PC-9 (cell line): ENCODE measurements around the gene CARD11. TPM values are rescaled to one million over a fixed set of nuclear protein-coding genes. Genes with fewer than 3 reads are reported as not detected.

Experiments
- BruUV-seq: library from RNA; stranded (reverse); fragments of 400-500 nt; replicated peaks from 2 replicates; lab custom pipeline; 2021; lab: Mats Ljungman, UMichigan
- CTCF ChIA-PET: fragments of 300-600 bp; sonication (Branson Sonifier 250); formaldehyde crosslinking; loops from one replicate; lab custom pipeline; 2022; ENCODE audit warnings: antibody characterized with exemption; lab: Charles Lee
- POLR2A ChIA-PET: fragments of 300-600 bp; sonication (Branson Sonifier 250); formaldehyde crosslinking; loops from one replicate; lab custom pipeline; 2022; ENCODE audit warnings: antibody characterized with exemption; ENCODE audit not compliant: unreplicated experiment; lab: Charles Lee
- DNase-seq, 2 experiments: peaks; one replicate each; pipeline versions ENCODE4 v3.0.0 to v3.0.0-alpha.2; 2015 to 2022; ENCODE audit warnings: mixed read lengths in 1 of 2
- H2AFZ ChIP-seq: fragments of 200-600 bp; sonication (generic); 2 replicates; pipeline ENCODE4 v1.8.1; 2017; ENCODE audit warnings: antibody characterized with exemption
- H3F3A ChIP-seq: fragments of 200-600 bp; sonication (generic); 2 replicates; pipeline ENCODE4 v1.8.1; 2017; ENCODE audit warnings: antibody characterized with exemption, mild to moderate bottlenecking, low read depth; ENCODE audit not compliant: insufficient read depth
- H3K27ac ChIP-seq: fragments of 200-600 bp; sonication (generic); 2 replicates; pipeline ENCODE4 v1.6.1; 2016; ENCODE audit warnings: mixed run types
- H3K27me3 ChIP-seq: fragments of 200-600 bp; sonication (generic); 2 replicates; pipeline ENCODE4 v1.6.1; 2016; ENCODE audit warnings: low read depth, mixed run types; ENCODE audit not compliant: insufficient read depth
- H3K36me3 ChIP-seq: fragments of 200-600 bp; sonication (generic); 2 replicates; pipeline ENCODE4 v1.6.1; 2016; ENCODE audit warnings: low read depth, mixed run types
- H3K4me1 ChIP-seq: fragments of 200-600 bp; sonication (generic); replicated peaks from 2 replicates; pipeline ENCODE4 v1.6.1; 2016; ENCODE audit warnings: mixed run types; ENCODE audit not compliant: insufficient read depth
- H3K4me2 ChIP-seq: fragments of 200-600 bp; sonication (generic); 2 replicates; pipeline ENCODE4 v1.6.1; 2017; ENCODE audit warnings: mixed run types
- H3K4me3 ChIP-seq: fragments of 200-600 bp; sonication (generic); 2 replicates; pipeline ENCODE4 v1.6.1; 2016; ENCODE audit warnings: mixed run types
- H3K79me2 ChIP-seq: fragments of 200-600 bp; sonication (generic); 2 replicates; pipeline ENCODE4 v1.6.1; 2017; ENCODE audit warnings: low read depth, mixed run types
- H3K9me2 ChIP-seq: fragments of 200-600 bp; sonication (generic); 2 replicates; pipeline ENCODE4 v1.8.1; 2017; ENCODE audit warnings: mild to moderate bottlenecking; ENCODE audit not compliant: insufficient read depth
- H3K9me3 ChIP-seq: fragments of 200-600 bp; sonication (generic); 2 replicates; pipeline ENCODE4 v1.8.1; 2016; ENCODE audit warnings: low read depth; ENCODE audit not compliant: insufficient read depth
- H4K20me1 ChIP-seq: fragments of 200-600 bp; sonication (generic); 2 replicates; pipeline ENCODE4 v1.8.1; 2017; ENCODE audit not compliant: insufficient read depth
- CTCF ChIP-seq: fragments of 200-600 bp; sonication (generic); conservative IDR thresholded peaks from 2 replicates; pipeline ENCODE4 v1.6.1; 2017; ENCODE audit warnings: mixed run types, antibody characterized with exemption, mild to moderate bottlenecking, moderate library complexity
- EZH2 ChIP-seq: fragments of 200-600 bp; sonication (generic); IDR thresholded peaks from 2 replicates; pipeline ENCODE4 v1.8.0; 2017; ENCODE audit warnings: antibody characterized with exemption, low read depth
- intact Hi-C: fragments of 100-400 bp; cut with micrococcal nuclease; formaldehyde crosslinking; loops from one replicate; pipeline ENCODE4 v1.10.0; 2022; ENCODE audit not compliant: unreplicated experiment
- total RNA-seq: library from RNA; stranded (reverse); gene quantifications from 2 replicates; pipeline ENCODE4 v1.2.3, GENCODE V29; 2021

Gene CARD11
- total RNA-seq, 1 experiment from 2014 or later, result 62.6 TPM

GRCh38 chr7:2966466-2967078 is 77.1 kb downstream of the CARD11 start:
- peak in 1 of 2 experiments; percentile 13 for DNase-seq
- Histone ChIP-seq H3K4me3 (no peak overlapping the region), H3K9me2 (0 out of 2 replicates have a peak, but pooled peaks cover 5% of the 10 kb centered on the region), H3K27ac (no peak overlapping the region), H4K20me1 (no peaks in the 10 kb centered on the region), H3K4me2 (no peak overlapping the region), H3K79me2 (no peaks in the 10 kb centered on the region), H3F3A (peaks cover 12% of the 10 kb centered on the region), H3K4me1 (peaks cover 9% of the 10 kb centered on the region), H2AFZ (no peak overlapping the region), H3K9me3 (peaks cover 3% of the 10 kb centered on the region), H3K27me3 (no peaks in the 10 kb centered on the region), H3K36me3 (peaks cover 13% of the 10 kb centered on the region; the same call in 1 of the 2 replicates)
- no TSS peak for BruUV-seq
- ChIA-PET CTCF (no interaction called here), POLR2A (no interaction called here)
- intact Hi-C loops, result no loop called here
- no peak for TF ChIP-seq EZH2
- TF ChIP-seq CTCF, result no peak

- peak in 1 of 2 experiments; percentile 28 for DNase-seq
- Histone ChIP-seq H3K4me3 (no peak overlapping the region), H3F3A (peaks cover 12% of the 10 kb centered on the region), H3K79me2 (no peaks in the 10 kb centered on the region), H3K27ac (no peak overlapping the region), H4K20me1 (no peaks in the 10 kb centered on the region), H3K4me2 (no peak overlapping the region), H3K4me1 (peaks cover 9% of the 10 kb centered on the region), H3K27me3 (no peaks in the 10 kb centered on the region), H3K36me3 (peaks cover 12% of the 10 kb centered on the region; the same call in 1 of the 2 replicates), H3K9me2 (0 out of 2 replicates have a peak, but pooled peaks cover 5% of the 10 kb centered on the region), H2AFZ (no peak overlapping the region), H3K9me3 (peaks cover 3% of the 10 kb centered on the region)
- intact Hi-C loops, result no loop called here
- TF ChIP-seq CTCF (no peak), EZH2 (no peak)
- POLR2A ChIA-PET, result no interaction called here
- BruUV-seq, result no TSS peak
- CTCF ChIA-PET, result no interaction called here
Observed at GRCh38 chr7:2965745-2966270, 77.9 kb downstream of the CARD11 start.

- no peak overlapping the region for H3K27ac ChIP-seq
- H3K4me2 ChIP-seq, result no peak overlapping the region
- TF ChIP-seq CTCF, result no peak
- TF ChIP-seq EZH2, result no peak
- 0 out of 2 replicates have a peak, but pooled peaks cover 7% of the 10 kb centered on the region for H3K36me3 ChIP-seq
- H3K9me2 ChIP-seq, result 0 out of 2 replicates have a peak, but pooled peaks cover under 1% of the 10 kb centered on the region
- DNase-seq, result no peak
- no peak overlapping the region for H2AFZ ChIP-seq
- intact Hi-C loops, result no loop called here
- H4K20me1 ChIP-seq, result no peaks in the 10 kb centered on the region
- ChIA-PET POLR2A (interaction anchor here (0.5 kb wide), 1 partner anchor 1748 kb away, joined by 4 read pairs; no protein-coding TSS in a partner anchor), CTCF (no interaction called here)
- H3K9me3 ChIP-seq, result peaks cover 3% of the 10 kb centered on the region
- BruUV-seq, result no TSS peak
- H3K4me1 ChIP-seq, result peaks cover 9% of the 10 kb centered on the region
- H3K79me2 ChIP-seq, result no peaks in the 10 kb centered on the region
- H3K27me3 ChIP-seq, result no peaks in the 10 kb centered on the region
- H3F3A ChIP-seq, result peaks cover 12% of the 10 kb centered on the region
- H3K4me3 ChIP-seq, result no peak overlapping the region
Observed at GRCh38 chr7:2965301-2965700, 78.4 kb downstream of the CARD11 start.
